OCI-LY7 (cell line): ENCODE measurements around the gene C16orf92.

ENCODE experiments used
- EZH2phosphoT487 ChIP-seq: fragments of 200-600 bp; sonication (generic); IDR thresholded peaks from 2 replicates; pipeline ENCODE4 v1.6.1; 2018; ENCODE audit warnings: low read depth, borderline replicate concordance, mild to moderate bottlenecking, mixed run types, antibody characterized with exemption, low read length, moderate library complexity, mixed read lengths
- TF ChIP-seq, protein P1 (sequence below): fragments of 200-600 bp; sonication (generic); conservative IDR thresholded peaks from 2 replicates; pipeline ENCODE4 v1.5.1; 2014; ENCODE audit warnings: mild to moderate bottlenecking, antibody characterized with exemption, low read length, moderate library complexity, mixed read lengths

DNA sequence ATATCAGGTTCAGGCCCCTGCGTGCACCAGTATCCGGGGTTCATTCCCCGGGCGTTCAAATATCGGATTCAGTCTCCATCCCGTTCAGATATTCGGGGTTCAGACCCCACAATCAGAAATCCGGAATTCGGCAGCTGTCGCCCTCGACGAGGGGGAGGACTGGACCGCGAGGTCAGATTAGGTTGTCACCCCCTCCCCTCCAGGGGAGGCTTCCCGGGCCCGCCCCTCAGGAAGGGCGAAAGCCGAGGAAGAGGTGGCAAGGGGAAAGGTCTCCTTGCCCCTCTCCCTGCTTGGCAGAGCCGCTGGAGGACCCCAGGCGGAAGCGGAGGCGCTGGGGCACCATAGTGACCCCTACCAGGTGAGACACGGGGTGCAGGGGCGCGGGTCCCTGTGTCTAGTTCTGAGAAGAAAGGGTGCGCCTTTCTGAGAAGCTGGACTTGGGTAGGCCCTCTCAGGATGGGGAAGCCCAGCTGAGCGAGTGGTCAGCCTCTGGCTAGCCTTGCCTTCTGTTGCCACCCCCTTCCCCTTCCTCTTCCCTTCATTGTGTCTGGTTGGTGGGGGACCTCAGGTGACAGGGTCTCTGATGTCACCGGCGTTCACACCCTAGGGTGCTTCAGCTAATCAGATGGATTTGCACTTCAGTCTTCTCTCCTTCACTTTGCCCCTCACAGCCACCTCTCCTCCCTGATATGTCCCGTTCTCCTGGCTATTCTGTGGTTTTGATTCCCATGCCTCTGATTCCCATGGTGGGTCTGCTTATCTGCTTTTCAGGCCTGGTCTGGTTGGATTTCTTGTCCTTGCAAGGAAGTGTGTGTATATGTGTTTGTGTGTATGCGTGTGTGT is 48.5 kb upstream of the C16orf92 start:
- TF ChIP-seq, protein P1, sequence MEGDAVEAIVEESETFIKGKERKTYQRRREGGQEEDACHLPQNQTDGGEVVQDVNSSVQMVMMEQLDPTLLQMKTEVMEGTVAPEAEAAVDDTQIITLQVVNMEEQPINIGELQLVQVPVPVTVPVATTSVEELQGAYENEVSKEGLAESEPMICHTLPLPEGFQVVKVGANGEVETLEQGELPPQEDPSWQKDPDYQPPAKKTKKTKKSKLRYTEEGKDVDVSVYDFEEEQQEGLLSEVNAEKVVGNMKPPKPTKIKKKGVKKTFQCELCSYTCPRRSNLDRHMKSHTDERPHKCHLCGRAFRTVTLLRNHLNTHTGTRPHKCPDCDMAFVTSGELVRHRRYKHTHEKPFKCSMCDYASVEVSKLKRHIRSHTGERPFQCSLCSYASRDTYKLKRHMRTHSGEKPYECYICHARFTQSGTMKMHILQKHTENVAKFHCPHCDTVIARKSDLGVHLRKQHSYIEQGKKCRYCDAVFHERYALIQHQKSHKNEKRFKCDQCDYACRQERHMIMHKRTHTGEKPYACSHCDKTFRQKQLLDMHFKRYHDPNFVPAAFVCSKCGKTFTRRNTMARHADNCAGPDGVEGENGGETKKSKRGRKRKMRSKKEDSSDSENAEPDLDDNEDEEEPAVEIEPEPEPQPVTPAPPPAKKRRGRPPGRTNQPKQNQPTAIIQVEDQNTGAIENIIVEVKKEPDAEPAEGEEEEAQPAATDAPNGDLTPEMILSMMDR, result no peak
- TF ChIP-seq EZH2phosphoT487, result no peak
